ENCODE results near the gene SKIL.

Gene SKIL

GRCh38 chr3:170355738-170356595, 1.5 kb upstream of the SKIL start:
- TF ChIP-seq SPI1 (IDR thresholded peaks at IDR 0.05; ENCODE audit: borderline replicate concordance, low read depth) (no peak), GABPA (IDR thresholded peaks at IDR 0.05; ENCODE audit: low read depth) (no peak), REST (IDR thresholded peaks at IDR 0.05; ENCODE audit: insufficient replicate concordance, low read depth) (no peak), CTCF (IDR thresholded peaks at IDR 0.05; ENCODE audit: insufficient read depth, low read length) (no peak), POLR2AphosphoS5 (IDR thresholded peaks at IDR 0.05; ENCODE audit: low read depth) (no peak)
- no peaks in the 10 kb centered on the region for H3K27me3 ChIP-seq (ENCODE audit: insufficient read depth, poor library complexity, severe bottlenecking)
- peak overlapping the region; percentile 82 for H3K27ac ChIP-seq (replicated peaks)
- peak in 1 of 2 experiments; percentile 51 for DNase-seq (ENCODE audit: low read depth in 1 of 2, low spot score in 1 of 2)
- peak overlapping the region; percentile 41 for H3K4me3 ChIP-seq (replicated peaks; ENCODE audit: insufficient read depth, low read length)

GRCh38 chr3:170356596-170357175, 829 bp upstream of the SKIL start:
- peak overlapping the region; percentile 82 for H3K27ac ChIP-seq (replicated peaks)
- TF ChIP-seq CTCF (IDR thresholded peaks at IDR 0.05; ENCODE audit: insufficient read depth, low read length) (no peak), SPI1 (IDR thresholded peaks at IDR 0.05; ENCODE audit: borderline replicate concordance, low read depth) (no peak), GABPA (IDR thresholded peaks at IDR 0.05; ENCODE audit: low read depth) (no peak), REST (IDR thresholded peaks at IDR 0.05; ENCODE audit: insufficient replicate concordance, low read depth) (no peak), POLR2AphosphoS5 (IDR thresholded peaks at IDR 0.05; ENCODE audit: low read depth) (no peak; the same call in 1 of the 2 replicates)

GRCh38 chr3:170358042-170359010, 811 bp downstream of the SKIL start:
- TF ChIP-seq SPI1 (IDR thresholded peaks at IDR 0.05; ENCODE audit: borderline replicate concordance, low read depth), result 0 out of 2 replicates have a peak, but pooled peaks have one; percentile 20
- peak; percentile 31 for TF ChIP-seq CTCF (IDR thresholded peaks at IDR 0.05; ENCODE audit: insufficient read depth, low read length)
- TF ChIP-seq REST (IDR thresholded peaks at IDR 0.05; ENCODE audit: insufficient replicate concordance, low read depth), result no peak
- no peak for TF ChIP-seq POLR2AphosphoS5 (IDR thresholded peaks at IDR 0.05; ENCODE audit: low read depth)
- TF ChIP-seq GABPA (IDR thresholded peaks at IDR 0.05; ENCODE audit: low read depth), result no peak
- DNase-seq (ENCODE audit: low read depth in 1 of 2, low spot score in 1 of 2), result peak; percentile 38 to 68

More at GRCh38 chr3:170356596-170357175, 829 bp upstream of the SKIL start:
- Histone ChIP-seq H3K4me3 (replicated peaks; ENCODE audit: insufficient read depth, low read length) (peak overlapping the region; percentile 41), H3K27me3 (ENCODE audit: insufficient read depth, poor library complexity, severe bottlenecking) (no peaks in the 10 kb centered on the region)
- DNase-seq (ENCODE audit: low read depth in 1 of 2, low spot score in 1 of 2), result peak in 1 of 2 experiments; percentile 69

More at GRCh38 chr3:170358042-170359010, 811 bp downstream of the SKIL start:
- no peaks in the 10 kb centered on the region for H3K27me3 ChIP-seq (ENCODE audit: insufficient read depth, poor library complexity, severe bottlenecking)
- peak overlapping the region; percentile 62 for H3K4me3 ChIP-seq (replicated peaks; ENCODE audit: insufficient read depth, low read length)
- peak overlapping the region; percentile 76 for H3K27ac ChIP-seq (replicated peaks)

All from HL-60 (cell line).